HepG2 (cell line): ENCODE results near the gene SRSF10. TPM values are rescaled to one million over a fixed set of nuclear protein-coding genes. Genes with fewer than 3 reads are reported as not detected.
A peak's percentile ranks its signal among the peaks of the same experiment; 100 is the strongest.

ENCODE experiments used
- FOXC1 ChIP-seq: sonication (generic); formaldehyde crosslinking; IDR thresholded peaks from 2 replicates; pipeline ENCODE4 v1.8.0; 2022; ENCODE audit warnings: mild to moderate bottlenecking, missing genetic modification reagents, borderline replicate concordance
- JARID2 ChIP-seq: sonication (generic); formaldehyde crosslinking; IDR thresholded peaks from 2 replicates; pipeline ENCODE4 v1.8.1; 2023; ENCODE audit warnings: missing genetic modification reagents, inconsistent platforms; ENCODE audit not compliant: insufficient replicate concordance
- KMT2A ChIP-seq: sonication (generic); formaldehyde crosslinking; IDR thresholded peaks from 2 replicates; pipeline ENCODE4 v1.4.0; 2020; ENCODE audit warnings: missing genetic modification reagents
- MTA1 ChIP-seq: sonication (generic); formaldehyde crosslinking; IDR thresholded peaks from 2 replicates; pipeline ENCODE4 v1.4.0; 2020; ENCODE audit warnings: missing genetic modification reagents, mild to moderate bottlenecking, borderline replicate concordance
- NONO ChIP-seq, 2 experiments: fragments of 450-650 bp in 1 of 2; sonication (generic) in 1 of 2; formaldehyde crosslinking in 1 of 2; IDR thresholded peaks in 1 of 2; conservative IDR thresholded peaks in 1 of 2; 2 replicates each; pipeline versions ENCODE4 v1.6.1 to v1.8.0; 2017 to 2022; ENCODE audit warnings: mild to moderate bottlenecking in 1 of 2, missing genetic modification reagents in 1 of 2, moderate library complexity in 1 of 2
- PAX8 ChIP-seq: sonication (generic); formaldehyde crosslinking; IDR thresholded peaks from 2 replicates; pipeline ENCODE4 v1.8.0; 2022; ENCODE audit warnings: mild to moderate bottlenecking, missing genetic modification reagents, borderline replicate concordance
- PCBP1 ChIP-seq: fragments of 200-400 bp; formaldehyde crosslinking; IDR thresholded peaks from 2 replicates; pipeline ENCODE4 v1.6.1; 2017; ENCODE audit warnings: mild to moderate bottlenecking, low read depth, low read length, borderline replicate concordance
- REL ChIP-seq: sonication (generic); formaldehyde crosslinking; conservative IDR thresholded peaks from 2 replicates; pipeline ENCODE4 v1.8.0; 2022; ENCODE audit warnings: mild to moderate bottlenecking, missing genetic modification reagents, moderate library complexity
- REXO4 ChIP-seq: sonication (generic); formaldehyde crosslinking; IDR thresholded peaks from 2 replicates; pipeline ENCODE4 v1.8.0; 2022; ENCODE audit warnings: missing genetic modification reagents, mild to moderate bottlenecking, borderline replicate concordance
- RFX1 ChIP-seq: fragments of 450-650 bp; IDR thresholded peaks from 2 replicates; pipeline ENCODE4 v1.6.1; 2017
- SAP130 ChIP-seq: IDR thresholded peaks from 2 replicates; pipeline ENCODE4 v1.6.1; 2016; ENCODE audit warnings: low read depth
- TCF7L2 ChIP-seq: IDR thresholded peaks from 2 replicates; pipeline ENCODE4 v1.6.1; 2011; ENCODE audit warnings: mild to moderate bottlenecking, low read depth, low read length, moderate library complexity
- ZNF501 ChIP-seq: sonication (generic); formaldehyde crosslinking; IDR thresholded peaks from 2 replicates; pipeline ENCODE4 v1.5.1; 2020; ENCODE audit warnings: mild to moderate bottlenecking, moderate library complexity, missing genetic modification reagents
- ZNF619 ChIP-seq: sonication (generic); formaldehyde crosslinking; IDR thresholded peaks from 2 replicates; pipeline ENCODE4 v1.4.0; 2020; ENCODE audit warnings: mild to moderate bottlenecking, missing genetic modification reagents
- ZNF761 ChIP-seq: sonication (generic); formaldehyde crosslinking; conservative IDR thresholded peaks from 2 replicates; pipeline ENCODE4 v1.4.0; 2020; ENCODE audit warnings: mild to moderate bottlenecking, missing genetic modification reagents
- ZNF841 ChIP-seq: sonication (generic); formaldehyde crosslinking; IDR thresholded peaks from 2 replicates; pipeline ENCODE4 v1.8.1; 2023; ENCODE audit warnings: missing genetic modification reagents, borderline replicate concordance
- ZNF883 ChIP-seq: sonication (generic); formaldehyde crosslinking; IDR thresholded peaks from 2 replicates; pipeline ENCODE4 v1.5.1; 2020; ENCODE audit warnings: mild to moderate bottlenecking, missing genetic modification reagents; ENCODE audit errors: not compliant biosample characterization
- polyA plus RNA-seq, 8 experiments: library from polyadenylated mRNA; depleted of rRNA in 3 of 8; stranded (reverse) in 7 of 8; unstranded in 1 of 8; fragments of >200 nt; fragmentation: Illumina TruSeq in 4 of 8; extraction: Trizol in 4 of 8; gene quantifications; 2 replicates each; pipeline versions ENCODE4 v1.2.1 to v1.2.3, GENCODE V29; 2011 to 2016; ENCODE audit warnings: low read depth in 4 of 8, missing spikeins in 1 of 8, mixed read lengths in 1 of 8; ENCODE audit not compliant: insufficient read depth in 1 of 8
- total RNA-seq, 5 experiments: library from RNA; depleted of rRNA; stranded (reverse); fragments of >200 nt; fragmentation: Illumina TruSeq; extraction: Trizol; gene quantifications; 2 replicates each; pipeline ENCODE4 v1.2.3, GENCODE V29; 2016; ENCODE audit warnings: low read depth in 1 of 5
- TF ChIP-seq, protein P1 (sequence below): sonication (generic); formaldehyde crosslinking; IDR thresholded peaks from 2 replicates; pipeline ENCODE4 v1.5.1; 2020; ENCODE audit warnings: missing genetic modification reagents, mild to moderate bottlenecking, borderline replicate concordance
- TF ChIP-seq, protein P2 (sequence below): sonication (generic); formaldehyde crosslinking; IDR thresholded peaks from 2 replicates; pipeline ENCODE4 v1.9.0; 2022; ENCODE audit warnings: low read depth, missing genetic modification reagents
- TF ChIP-seq, protein P3 (sequence below): IDR thresholded peaks from 2 replicates; pipeline ENCODE4 v1.4.0; 2020; ENCODE audit warnings: mild to moderate bottlenecking, missing genetic modification reagents

SRSF10 gene
- total and polyA plus RNA-seq, 2 of the 13 experiments (the other 11 are each of a cell fraction or from before 2014, with no cell fraction given) = 126 to 186 TPM

GRCh38 chr1:23959461-23960290 is 20.5 kb downstream of the SRSF10 start, which contains the start of gene PNRC2 (continued):
- TF ChIP-seq, protein P1, sequence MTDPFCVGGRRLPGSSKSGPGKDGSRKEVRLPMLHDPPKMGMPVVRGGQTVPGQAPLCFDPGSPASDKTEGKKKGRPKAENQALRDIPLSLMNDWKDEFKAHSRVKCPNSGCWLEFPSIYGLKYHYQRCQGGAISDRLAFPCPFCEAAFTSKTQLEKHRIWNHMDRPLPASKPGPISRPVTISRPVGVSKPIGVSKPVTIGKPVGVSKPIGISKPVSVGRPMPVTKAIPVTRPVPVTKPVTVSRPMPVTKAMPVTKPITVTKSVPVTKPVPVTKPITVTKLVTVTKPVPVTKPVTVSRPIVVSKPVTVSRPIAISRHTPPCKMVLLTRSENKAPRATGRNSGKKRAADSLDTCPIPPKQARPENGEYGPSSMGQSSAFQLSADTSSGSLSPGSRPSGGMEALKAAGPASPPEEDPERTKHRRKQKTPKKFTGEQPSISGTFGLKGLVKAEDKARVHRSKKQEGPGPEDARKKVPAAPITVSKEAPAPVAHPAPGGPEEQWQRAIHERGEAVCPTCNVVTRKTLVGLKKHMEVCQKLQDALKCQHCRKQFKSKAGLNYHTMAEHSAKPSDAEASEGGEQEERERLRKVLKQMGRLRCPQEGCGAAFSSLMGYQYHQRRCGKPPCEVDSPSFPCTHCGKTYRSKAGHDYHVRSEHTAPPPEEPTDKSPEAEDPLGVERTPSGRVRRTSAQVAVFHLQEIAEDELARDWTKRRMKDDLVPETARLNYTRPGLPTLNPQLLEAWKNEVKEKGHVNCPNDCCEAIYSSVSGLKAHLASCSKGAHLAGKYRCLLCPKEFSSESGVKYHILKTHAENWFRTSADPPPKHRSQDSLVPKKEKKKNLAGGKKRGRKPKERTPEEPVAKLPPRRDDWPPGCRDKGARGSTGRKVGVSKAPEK (CRISPR knock-in tag) = no peak
- TF ChIP-seq RFX1 (no peak), REL (CRISPR knock-in tag) (peak; percentile 15; the same call in 1 of the 2 replicates), NONO (IDR thresholded peaks at IDR 0.05) (no peak), NONO (CRISPR knock-in tag; conservative IDR thresholded peaks at IDR 0.05) (peak; percentile 39; the same call in 1 of the 2 replicates), ZNF841 (CRISPR knock-in tag) (no peak), ZNF619 (CRISPR knock-in tag) (peak; percentile 34; the same call in 1 of the 2 replicates), FOXC1 (CRISPR knock-in tag) (peak; percentile 76), ZNF501 (CRISPR knock-in tag) (peak; percentile 91), MTA1 (CRISPR knock-in tag) (peak; percentile 31; the same call in 1 of the 2 replicates), PAX8 (peak; percentile 54; the same call in 1 of the 2 replicates), SAP130 (CRISPR knock-in tag) (peak; percentile 90), KMT2A (CRISPR knock-in tag) (no peak), ZNF761 (CRISPR knock-in tag) (peak; percentile 47; the same call in 1 of the 2 replicates), JARID2 (CRISPR knock-in tag) (peak; percentile 92), REXO4 (no peak), PCBP1 (no peak), TCF7L2 (no peak), ZNF883 (peak; percentile 41)
- TF ChIP-seq, protein P2, sequence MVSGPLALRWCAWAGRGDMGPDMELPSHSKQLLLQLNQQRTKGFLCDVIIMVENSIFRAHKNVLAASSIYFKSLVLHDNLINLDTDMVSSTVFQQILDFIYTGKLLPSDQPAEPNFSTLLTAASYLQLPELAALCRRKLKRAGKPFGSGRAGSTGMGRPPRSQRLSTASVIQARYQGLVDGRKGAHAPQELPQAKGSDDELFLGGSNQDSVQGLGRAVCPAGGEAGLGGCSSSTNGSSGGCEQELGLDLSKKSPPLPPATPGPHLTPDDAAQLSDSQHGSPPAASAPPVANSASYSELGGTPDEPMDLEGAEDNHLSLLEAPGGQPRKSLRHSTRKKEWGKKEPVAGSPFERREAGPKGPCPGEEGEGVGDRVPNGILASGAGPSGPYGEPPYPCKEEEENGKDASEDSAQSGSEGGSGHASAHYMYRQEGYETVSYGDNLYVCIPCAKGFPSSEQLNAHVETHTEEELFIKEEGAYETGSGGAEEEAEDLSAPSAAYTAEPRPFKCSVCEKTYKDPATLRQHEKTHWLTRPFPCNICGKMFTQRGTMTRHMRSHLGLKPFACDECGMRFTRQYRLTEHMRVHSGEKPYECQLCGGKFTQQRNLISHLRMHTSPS = no peak
- TF ChIP-seq, protein P3, sequence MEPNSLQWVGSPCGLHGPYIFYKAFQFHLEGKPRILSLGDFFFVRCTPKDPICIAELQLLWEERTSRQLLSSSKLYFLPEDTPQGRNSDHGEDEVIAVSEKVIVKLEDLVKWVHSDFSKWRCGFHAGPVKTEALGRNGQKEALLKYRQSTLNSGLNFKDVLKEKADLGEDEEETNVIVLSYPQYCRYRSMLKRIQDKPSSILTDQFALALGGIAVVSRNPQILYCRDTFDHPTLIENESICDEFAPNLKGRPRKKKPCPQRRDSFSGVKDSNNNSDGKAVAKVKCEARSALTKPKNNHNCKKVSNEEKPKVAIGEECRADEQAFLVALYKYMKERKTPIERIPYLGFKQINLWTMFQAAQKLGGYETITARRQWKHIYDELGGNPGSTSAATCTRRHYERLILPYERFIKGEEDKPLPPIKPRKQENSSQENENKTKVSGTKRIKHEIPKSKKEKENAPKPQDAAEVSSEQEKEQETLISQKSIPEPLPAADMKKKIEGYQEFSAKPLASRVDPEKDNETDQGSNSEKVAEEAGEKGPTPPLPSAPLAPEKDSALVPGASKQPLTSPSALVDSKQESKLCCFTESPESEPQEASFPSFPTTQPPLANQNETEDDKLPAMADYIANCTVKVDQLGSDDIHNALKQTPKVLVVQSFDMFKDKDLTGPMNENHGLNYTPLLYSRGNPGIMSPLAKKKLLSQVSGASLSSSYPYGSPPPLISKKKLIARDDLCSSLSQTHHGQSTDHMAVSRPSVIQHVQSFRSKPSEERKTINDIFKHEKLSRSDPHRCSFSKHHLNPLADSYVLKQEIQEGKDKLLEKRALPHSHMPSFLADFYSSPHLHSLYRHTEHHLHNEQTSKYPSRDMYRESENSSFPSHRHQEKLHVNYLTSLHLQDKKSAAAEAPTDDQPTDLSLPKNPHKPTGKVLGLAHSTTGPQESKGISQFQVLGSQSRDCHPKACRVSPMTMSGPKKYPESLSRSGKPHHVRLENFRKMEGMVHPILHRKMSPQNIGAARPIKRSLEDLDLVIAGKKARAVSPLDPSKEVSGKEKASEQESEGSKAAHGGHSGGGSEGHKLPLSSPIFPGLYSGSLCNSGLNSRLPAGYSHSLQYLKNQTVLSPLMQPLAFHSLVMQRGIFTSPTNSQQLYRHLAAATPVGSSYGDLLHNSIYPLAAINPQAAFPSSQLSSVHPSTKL (CRISPR knock-in tag) = no peak; the same call in 1 of the 2 replicates
